Mucosa of rectum (tissue), 2 donors: ENCODE measurements around the gene CPEB1.

Experiments used
- H3K27ac ChIP-seq, 2 donors: one replicate each; pipeline ENCODE4 v1.7.0; 2013; ENCODE audit warnings: inconsistent platforms in 2 of 2, low read depth in 2 of 2, low read length in 2 of 2
- H3K27me3 ChIP-seq, 2 donors: one replicate each; pipeline ENCODE4 v1.7.0; 2013; ENCODE audit warnings: low read length in 2 of 2; ENCODE audit not compliant: control insufficient read depth in 2 of 2, insufficient read depth in 2 of 2
- H3K36me3 ChIP-seq, 2 donors: one replicate each; pipeline ENCODE4 v1.7.0; 2013; ENCODE audit warnings: low read length in 2 of 2; ENCODE audit not compliant: control insufficient read depth in 2 of 2, insufficient read depth in 2 of 2
- H3K4me1 ChIP-seq, 2 donors: one replicate each; pipeline ENCODE4 v1.7.0; 2013; ENCODE audit warnings: low read length in 2 of 2, mild to moderate bottlenecking in 1 of 2; ENCODE audit not compliant: control insufficient read depth in 2 of 2, insufficient read depth in 2 of 2
- H3K4me3 ChIP-seq, 2 donors: one replicate each; pipeline ENCODE4 v1.7.0; 2013; ENCODE audit warnings: low read length in 2 of 2
- H3K9ac ChIP-seq, 2 donors: one replicate each; pipeline ENCODE4 v1.7.0; 2013; ENCODE audit warnings: low read length in 2 of 2, low read depth in 1 of 2, mild to moderate bottlenecking in 1 of 2
- H3K9me3 ChIP-seq, 2 donors: one replicate each; pipeline ENCODE4 v1.7.0; 2013; ENCODE audit warnings: low read length in 2 of 2; ENCODE audit not compliant: control insufficient read depth in 2 of 2
- donor health status: healthy.
- donor health status: Normal muscosa, but diverticular disease.

Gene CPEB1

GRCh38 chr15:82599862-82600261, 47.3 kb downstream of the CPEB1 start:
- no peaks in the 10 kb centered on the region for H3K9me3 ChIP-seq
- no peak overlapping the region for H3K27ac ChIP-seq
- no peaks in the 10 kb centered on the region for H3K4me1 ChIP-seq
- H3K9ac ChIP-seq, result no peak overlapping the region
- no peaks in the 10 kb centered on the region for H3K36me3 ChIP-seq
- no peaks in the 10 kb centered on the region for H3K27me3 ChIP-seq
- H3K4me3 ChIP-seq, result no peak overlapping the region

GRCh38 chr15:82597815-82598214, 49.3 kb downstream of the CPEB1 start:
- Histone ChIP-seq H3K4me1 (no peaks in the 10 kb centered on the region), H3K9me3 (no peaks in the 10 kb centered on the region), H3K9ac (no peak overlapping the region)

GRCh38 chr15:82595766-82596165, 51.4 kb downstream of the CPEB1 start:
- no peaks in the 10 kb centered on the region for H3K9me3 ChIP-seq
- H3K4me1 ChIP-seq, result no peaks in the 10 kb centered on the region
- H3K4me3 ChIP-seq, result no peak overlapping the region
- H3K27me3 ChIP-seq, result no peaks in the 10 kb centered on the region
- no peak overlapping the region for H3K27ac ChIP-seq
- no peaks in the 10 kb centered on the region for H3K36me3 ChIP-seq
- H3K9ac ChIP-seq, result no peak overlapping the region

More at GRCh38 chr15:82597815-82598214, 49.3 kb downstream of the CPEB1 start:
- Histone ChIP-seq H3K27ac (no peak overlapping the region), H3K36me3 (no peaks in the 10 kb centered on the region), H3K27me3 (no peaks in the 10 kb centered on the region), H3K4me3 (no peak overlapping the region)

GRCh38 chr15:82595203-82595602, 52.0 kb downstream of the CPEB1 start:
- no peak overlapping the region for H3K9ac ChIP-seq
- no peaks in the 10 kb centered on the region for H3K4me1 ChIP-seq
- H3K27ac ChIP-seq, result no peak overlapping the region
- no peaks in the 10 kb centered on the region for H3K36me3 ChIP-seq
- H3K9me3 ChIP-seq, result no peaks in the 10 kb centered on the region
- no peaks in the 10 kb centered on the region for H3K27me3 ChIP-seq
- H3K4me3 ChIP-seq, result no peak overlapping the region

GRCh38 chr15:82587805-82588204, 59.4 kb downstream of the CPEB1 start:
- no peaks in the 10 kb centered on the region for H3K4me1 ChIP-seq
- H3K4me3 ChIP-seq, result no peak overlapping the region
- no peaks in the 10 kb centered on the region for H3K36me3 ChIP-seq
- H3K9me3 ChIP-seq, result no peaks in the 10 kb centered on the region
- H3K27me3 ChIP-seq, result no peaks in the 10 kb centered on the region
- no peak overlapping the region for H3K9ac ChIP-seq
- H3K27ac ChIP-seq, result no peak overlapping the region

- Histone ChIP-seq H3K9me3 (no peaks in the 10 kb centered on the region), H3K27me3 (no peaks in the 10 kb centered on the region), H3K4me3 (no peak overlapping the region), H3K36me3 (no peaks in the 10 kb centered on the region), H3K9ac (no peak overlapping the region), H3K4me1 (no peaks in the 10 kb centered on the region), H3K27ac (no peak overlapping the region)
Observed at GRCh38 chr15:82585072-82585471, 62.1 kb downstream of the CPEB1 start.

- Histone ChIP-seq H3K9ac (no peak overlapping the region), H3K36me3 (no peaks in the 10 kb centered on the region), H3K4me1 (no peaks in the 10 kb centered on the region), H3K9me3 (no peaks in the 10 kb centered on the region), H3K27me3 (no peaks in the 10 kb centered on the region), H3K27ac (no peak overlapping the region), H3K4me3 (no peak overlapping the region)
Observed at GRCh38 chr15:82580713-82581112, 66.5 kb downstream of the CPEB1 start.

GRCh38 chr15:82575335-82575734, 71.8 kb downstream of the CPEB1 start:
- Histone ChIP-seq H3K27ac (no peak overlapping the region), H3K4me1 (no peaks in the 10 kb centered on the region), H3K4me3 (no peak overlapping the region), H3K36me3 (no peaks in the 10 kb centered on the region), H3K27me3 (peaks cover 6 to 16% of the 10 kb centered on the region in 2 donors), H3K9me3 (no peaks in the 10 kb centered on the region), H3K9ac (no peak overlapping the region)

- H3K9me3 ChIP-seq, result no peaks in the 10 kb centered on the region
- no peak overlapping the region for H3K9ac ChIP-seq
- H3K4me3 ChIP-seq, result no peak overlapping the region
- H3K27me3 ChIP-seq, result peaks cover 6 to 16% of the 10 kb centered on the region in 2 donors
- no peaks in the 10 kb centered on the region for H3K4me1 ChIP-seq
- no peaks in the 10 kb centered on the region for H3K36me3 ChIP-seq
- no peak overlapping the region for H3K27ac ChIP-seq
Observed at GRCh38 chr15:82572986-82573385, 74.2 kb downstream of the CPEB1 start.

GRCh38 chr15:82572311-82572710, 74.9 kb downstream of the CPEB1 start:
- H3K9me3 ChIP-seq, result no peaks in the 10 kb centered on the region
- H3K27ac ChIP-seq, result no peak overlapping the region
- H3K27me3 ChIP-seq, result peaks cover 6 to 16% of the 10 kb centered on the region in 2 donors
- peak overlapping the region in 1 of 2 donors; percentile 56 for H3K4me3 ChIP-seq
- no peaks in the 10 kb centered on the region for H3K36me3 ChIP-seq
- no peak overlapping the region for H3K9ac ChIP-seq
- no peaks in the 10 kb centered on the region for H3K4me1 ChIP-seq

GRCh38 chr15:82571722-82572222, 75.4 kb downstream of the CPEB1 start:
- Histone ChIP-seq H3K4me1 (no peaks in the 10 kb centered on the region), H3K27ac (peak overlapping the region in 1 of 2 donors; percentile 35), H3K4me3 (peak overlapping the region; percentile 56 to 67), H3K27me3 (peaks cover 6 to 16% of the 10 kb centered on the region in 2 donors), H3K9me3 (no peaks in the 10 kb centered on the region), H3K9ac (peak overlapping the region in 1 of 2 donors; percentile 26), H3K36me3 (no peaks in the 10 kb centered on the region)
